NCI-H1417 (cell line): Measurements from ENCODE around the gene SNX6.
"Not testable (repeated sequence)": the region's sequence is repeated elsewhere in the genome, so short reads cannot be mapped to it uniquely, and the experiment has no call there.

Source experiments
- DNase-seq, 3 experiments: peaks; one replicate each; lab custom pipeline; 2025; lab: John Stamatoyannopoulos, UW

The SNX6 gene

GRCh38 chr14:34521071-34521470 is 108.9 kb downstream of the SNX6 start:
- DNase-seq: not testable (repeated sequence)

GRCh38 chr14:34520304-34520970 is 109.5 kb downstream of the SNX6 start:
- not testable (repeated sequence) for DNase-seq
